ENCODE measurements around the gene HDAC4. TPM values are rescaled to one million over a fixed set of nuclear protein-coding genes. Genes with fewer than 3 reads are reported as not detected.

HDAC4 gene
- total and polyA plus RNA-seq, 2 of the 8 experiments (the other 6 are each of a cell fraction or from before 2014, with no cell fraction given): 15.4 to 31.5 TPM

- no peak overlapping the region for H3K4me2 ChIP-seq (ENCODE audit: insufficient read depth in 1 of 2, low read depth in 2 of 2, low read length in 2 of 2)
- no peaks in the 10 kb centered on the region for H3K27me3 ChIP-seq (replicated peaks in 1 of 4; ENCODE audit: control insufficient read depth in 3 of 4, extremely low read depth in 1 of 4, insufficient read depth in 3 of 4, low read length in 3 of 4)
- no peak overlapping the region for H2BK20ac ChIP-seq (ENCODE audit: low read length)
- no peak overlapping the region for H3K27ac ChIP-seq (ENCODE audit: low read depth, low read length)
- H2BK15ac ChIP-seq (ENCODE audit: low read length): no peak overlapping the region
- H3K18ac ChIP-seq (ENCODE audit: extremely low read depth, low read length): no peak overlapping the region
- H2BK12ac ChIP-seq (ENCODE audit: low read depth, low read length): no peak overlapping the region
- H3K79me1 ChIP-seq (ENCODE audit: low read depth, low read length): no peaks in the 10 kb centered on the region
- H2BK5ac ChIP-seq (ENCODE audit: low read depth, low read length): no peak overlapping the region
- no peak overlapping the region for H4K5ac ChIP-seq (ENCODE audit: insufficient read length, low read depth, low read length)
- no peak overlapping the region for H2BK120ac ChIP-seq (replicated peaks; ENCODE audit: low read depth, low read length)
- H3K56ac ChIP-seq (replicated peaks; ENCODE audit: insufficient read length, low read depth, low read length): no peak overlapping the region
- no peaks in the 10 kb centered on the region for H3K79me2 ChIP-seq (ENCODE audit: control insufficient read depth in 1 of 2, insufficient read depth in 2 of 2, low read length in 2 of 2)
- no peak overlapping the region for H3K9ac ChIP-seq (replicated peaks in 1 of 4; ENCODE audit: extremely low read depth in 1 of 4, low read depth in 3 of 4, low read length in 3 of 4)
- FAIRE-seq (no peak), DNase-seq (ENCODE audit: low read depth in 1 of 2, low spot score in 2 of 2) (no peak)
- no peaks in the 10 kb centered on the region for H3K4me1 ChIP-seq (replicated peaks in 1 of 4; ENCODE audit: control insufficient read depth in 3 of 4, insufficient read depth in 4 of 4, low read length in 3 of 4)
- no peak overlapping the region for H3K23ac ChIP-seq (ENCODE audit: insufficient read length)
- 91% methylated on average over 19 of the region's 19 CpGs; no CpG with 5 or more reads in 1 of the 2 experiments for WGBS, 2 experiments (ENCODE audit: extremely low coverage in 1 of 2, insufficient coverage in 1 of 2, insufficient read length in 1 of 2, insufficient replicate concordance in 2 of 2, low coverage in 1 of 2, low lambda C conversion rate in 2 of 2, missing lambda C conversion rate in 1 of 2)
- H3K14ac ChIP-seq (ENCODE audit: insufficient read length): no peak overlapping the region
- ChIA-PET POLR2A (ENCODE audit: partially characterized antibody) (no interaction called here), CTCF (ENCODE audit: partially characterized antibody) (no interaction called here)
- H2AK5ac ChIP-seq (ENCODE audit: low read depth, low read length): no peak overlapping the region
- no peaks in the 10 kb centered on the region for H3K23me2 ChIP-seq (ENCODE audit: low read depth, low read length)
- no peak overlapping the region for H3K4ac ChIP-seq (replicated peaks; ENCODE audit: insufficient read length, low read depth, low read length)
- no peak overlapping the region for H4K8ac ChIP-seq (ENCODE audit: extremely low read depth, insufficient read depth, low read length)
- H3K4me3 ChIP-seq (ENCODE audit: extremely low read depth in 1 of 4, insufficient read depth in 2 of 4, low read depth in 3 of 4, low read length in 4 of 4): no peak overlapping the region
- no peak overlapping the region for H2AFZ ChIP-seq (ENCODE audit: low read length)
- peaks cover 0 to 3% of the 10 kb centered on the region in 2 experiments for H4K20me1 ChIP-seq (replicated peaks in 1 of 2; ENCODE audit: control insufficient read depth in 1 of 2, insufficient read depth in 2 of 2, low read length in 2 of 2)
- H4K91ac ChIP-seq (replicated peaks; ENCODE audit: insufficient read length, low read length): no peak overlapping the region
- no peaks in the 10 kb centered on the region for H3K9me3 ChIP-seq (ENCODE audit: insufficient read depth in 2 of 2, low read depth in 1 of 2, low read length in 1 of 2)
- H3K36me3 ChIP-seq (ENCODE audit: control insufficient read depth in 2 of 4, insufficient read depth in 4 of 4, low read length in 3 of 4): peaks cover 0 to 8% (median 3%) of the 10 kb centered on the region in 4 experiments; a peak in 4 of 8 replicates
- TF ChIP-seq KDM4A (IDR thresholded peaks at IDR 0.05; ENCODE audit: low read depth, low read length, severe bottlenecking): no peak
- no peak for TF ChIP-seq HDAC6 (IDR thresholded peaks at IDR 0.05; ENCODE audit: low read depth, low read length)
- no peak for TF ChIP-seq GABPA (IDR thresholded peaks at IDR 0.05; ENCODE audit: borderline replicate concordance, insufficient read depth, low read length)
- no peak for TF ChIP-seq YY1 (IDR thresholded peaks at IDR 0.05; ENCODE audit: low read depth, low read length)
- TF ChIP-seq ATF2 (IDR thresholded peaks at IDR 0.05; ENCODE audit: low read length): no peak
- no peak for TF ChIP-seq SRF (IDR thresholded peaks at IDR 0.05; ENCODE audit: low read depth, low read length)
- no peak for TF ChIP-seq TAF1 (IDR thresholded peaks at IDR 0.05; ENCODE audit: low read depth, low read length)
- no peak for TF ChIP-seq KDM5A (IDR thresholded peaks at IDR 0.05; ENCODE audit: low read length)
- no peak for TF ChIP-seq ATF3 (IDR thresholded peaks at IDR 0.05; ENCODE audit: insufficient read depth, low read depth, low read length)
- no peak for TF ChIP-seq NRF1 (IDR thresholded peaks at IDR 0.05; ENCODE audit: low read depth, low read length)
- no peak for TF ChIP-seq KDM1A (IDR thresholded peaks at IDR 0.05; ENCODE audit: borderline replicate concordance, low read length)
- no peak for TF ChIP-seq SIX5 (IDR thresholded peaks at IDR 0.05; ENCODE audit: low read depth, low read length)
Measured at GRCh38 chr2:239051891-239052445, 348.9 kb downstream of the HDAC4 start.

Data from H1 (cell line).